Activated CD8-positive, alpha-beta T cell treated with anti-CD3 and anti-CD28 coated beads for 36 hours (primary cell): ENCODE results near the gene PRDM16. TPM values are rescaled to one million over a fixed set of nuclear protein-coding genes. Genes with fewer than 3 reads are reported as not detected.

Experiments
- ATAC-seq: fragments of 200-7000 bp; cut with Tn5 transposase; one replicate; pipeline ENCODE4 v1.10.0; 2021; ENCODE audit warnings: mild to moderate bottlenecking, moderate library complexity
- CTCF ChIA-PET: fragments of 350-600 bp; sonication (Branson Sonifier 250); formaldehyde crosslinking; loops from one replicate; lab custom pipeline; 2021; ENCODE audit warnings: antibody characterized with exemption; lab: Charles Lee
- POLR2A ChIA-PET: fragments of 350-600 bp; sonication (Branson Sonifier 250); formaldehyde crosslinking; loops from one replicate; lab custom pipeline; 2021; ENCODE audit warnings: antibody characterized with exemption; lab: Charles Lee
- DNase-seq: peaks from one replicate; pipeline ENCODE4 v3.0.0-alpha.2; 2020
- H3K27ac Mint-ChIP-seq: one replicate; pipeline ENCODE4 v1.8.0; 2021; ENCODE audit warnings: mild to moderate bottlenecking, mixed read lengths
- H3K27me3 Mint-ChIP-seq: one replicate; pipeline ENCODE4 v1.8.0; 2021; ENCODE audit warnings: mixed read lengths
- H3K36me3 Mint-ChIP-seq: one replicate; pipeline ENCODE4 v1.8.0; 2021; ENCODE audit warnings: low read depth, mixed read lengths
- H3K4me1 Mint-ChIP-seq: one replicate; pipeline ENCODE4 v1.8.0; 2021; ENCODE audit warnings: low read depth, mixed read lengths
- H3K4me3 Mint-ChIP-seq: one replicate; pipeline ENCODE4 v1.8.0; 2021; ENCODE audit warnings: mild to moderate bottlenecking, moderate library complexity, mixed read lengths
- H3K9me3 Mint-ChIP-seq: one replicate; pipeline ENCODE4 v1.8.0; 2021; ENCODE audit warnings: mixed read lengths
- intact Hi-C: fragments of 100-400 bp; cut with micrococcal nuclease; formaldehyde crosslinking; loops from one replicate; pipeline ENCODE4 v1.10.0; 2022
- total RNA-seq, 2 experiments: library from RNA; stranded (reverse); gene quantifications; one replicate each; pipeline ENCODE4 v1.2.3, GENCODE V29; 2021
- TF ChIP-seq, protein P1 (sequence below): fragments of 200-600 bp; IDR thresholded peaks from one replicate; pipeline ENCODE4 v1.8.0; 2022; ENCODE audit warnings: antibody characterized with exemption, mild to moderate bottlenecking

The PRDM16 gene
- total RNA-seq, 2 experiments from 2014 or later, result 0.29 to 0.49 TPM

DNA sequence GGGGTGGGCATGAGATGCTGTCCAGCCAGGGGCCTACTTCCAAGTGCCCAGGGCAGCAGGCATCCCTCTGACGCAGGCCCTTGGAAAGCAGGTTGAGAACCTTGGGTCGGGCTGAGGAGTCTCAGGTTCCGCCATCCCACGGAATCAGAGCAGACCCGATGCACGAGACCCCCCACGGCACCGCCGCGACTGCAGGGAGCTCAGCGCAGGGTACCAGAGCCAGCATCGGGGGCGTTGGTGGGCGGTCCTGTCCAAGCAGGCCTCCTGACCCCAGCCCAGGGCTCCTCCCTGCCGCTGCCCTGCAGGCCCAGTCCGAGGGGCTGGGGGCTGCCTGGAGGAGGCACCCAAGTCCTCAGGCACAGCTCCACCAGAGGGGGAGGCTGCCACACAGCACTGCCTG, 177.2 kb downstream of the PRDM16 start:
- Mint-ChIP-seq H3K27me3 (peaks cover 7% of the 10 kb centered on the region), H3K36me3 (no peaks in the 10 kb centered on the region)
- TF ChIP-seq, protein P1, sequence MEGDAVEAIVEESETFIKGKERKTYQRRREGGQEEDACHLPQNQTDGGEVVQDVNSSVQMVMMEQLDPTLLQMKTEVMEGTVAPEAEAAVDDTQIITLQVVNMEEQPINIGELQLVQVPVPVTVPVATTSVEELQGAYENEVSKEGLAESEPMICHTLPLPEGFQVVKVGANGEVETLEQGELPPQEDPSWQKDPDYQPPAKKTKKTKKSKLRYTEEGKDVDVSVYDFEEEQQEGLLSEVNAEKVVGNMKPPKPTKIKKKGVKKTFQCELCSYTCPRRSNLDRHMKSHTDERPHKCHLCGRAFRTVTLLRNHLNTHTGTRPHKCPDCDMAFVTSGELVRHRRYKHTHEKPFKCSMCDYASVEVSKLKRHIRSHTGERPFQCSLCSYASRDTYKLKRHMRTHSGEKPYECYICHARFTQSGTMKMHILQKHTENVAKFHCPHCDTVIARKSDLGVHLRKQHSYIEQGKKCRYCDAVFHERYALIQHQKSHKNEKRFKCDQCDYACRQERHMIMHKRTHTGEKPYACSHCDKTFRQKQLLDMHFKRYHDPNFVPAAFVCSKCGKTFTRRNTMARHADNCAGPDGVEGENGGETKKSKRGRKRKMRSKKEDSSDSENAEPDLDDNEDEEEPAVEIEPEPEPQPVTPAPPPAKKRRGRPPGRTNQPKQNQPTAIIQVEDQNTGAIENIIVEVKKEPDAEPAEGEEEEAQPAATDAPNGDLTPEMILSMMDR, result no peak

GRCh38 chr1:3247521-3248121, 178.6 kb downstream of the PRDM16 start:
- no peak overlapping the region for H3K27ac Mint-ChIP-seq
- peaks cover 7% of the 10 kb centered on the region for H3K27me3 Mint-ChIP-seq
- ATAC-seq, result no peak
- DNase-seq, result no peak
- TF ChIP-seq, protein P1, result no peak
- H3K9me3 Mint-ChIP-seq, result no peaks in the 10 kb centered on the region
- no peaks in the 10 kb centered on the region for H3K4me1 Mint-ChIP-seq
- no peaks in the 10 kb centered on the region for H3K36me3 Mint-ChIP-seq
- CTCF ChIA-PET, result no interaction called here
- intact Hi-C loops, result no loop called here
- POLR2A ChIA-PET, result no interaction called here
- no peak overlapping the region for H3K4me3 Mint-ChIP-seq

More for the DNA sequence above, 177.2 kb downstream of the PRDM16 start:
- ATAC-seq (no peak), DNase-seq (no peak)
- Mint-ChIP-seq H3K4me3 (no peak overlapping the region), H3K27ac (no peak overlapping the region), H3K9me3 (no peaks in the 10 kb centered on the region), H3K4me1 (no peaks in the 10 kb centered on the region)
- intact Hi-C loops, result no loop called here
- CTCF ChIA-PET, result no interaction called here
- POLR2A ChIA-PET, result no interaction called here

DNA sequence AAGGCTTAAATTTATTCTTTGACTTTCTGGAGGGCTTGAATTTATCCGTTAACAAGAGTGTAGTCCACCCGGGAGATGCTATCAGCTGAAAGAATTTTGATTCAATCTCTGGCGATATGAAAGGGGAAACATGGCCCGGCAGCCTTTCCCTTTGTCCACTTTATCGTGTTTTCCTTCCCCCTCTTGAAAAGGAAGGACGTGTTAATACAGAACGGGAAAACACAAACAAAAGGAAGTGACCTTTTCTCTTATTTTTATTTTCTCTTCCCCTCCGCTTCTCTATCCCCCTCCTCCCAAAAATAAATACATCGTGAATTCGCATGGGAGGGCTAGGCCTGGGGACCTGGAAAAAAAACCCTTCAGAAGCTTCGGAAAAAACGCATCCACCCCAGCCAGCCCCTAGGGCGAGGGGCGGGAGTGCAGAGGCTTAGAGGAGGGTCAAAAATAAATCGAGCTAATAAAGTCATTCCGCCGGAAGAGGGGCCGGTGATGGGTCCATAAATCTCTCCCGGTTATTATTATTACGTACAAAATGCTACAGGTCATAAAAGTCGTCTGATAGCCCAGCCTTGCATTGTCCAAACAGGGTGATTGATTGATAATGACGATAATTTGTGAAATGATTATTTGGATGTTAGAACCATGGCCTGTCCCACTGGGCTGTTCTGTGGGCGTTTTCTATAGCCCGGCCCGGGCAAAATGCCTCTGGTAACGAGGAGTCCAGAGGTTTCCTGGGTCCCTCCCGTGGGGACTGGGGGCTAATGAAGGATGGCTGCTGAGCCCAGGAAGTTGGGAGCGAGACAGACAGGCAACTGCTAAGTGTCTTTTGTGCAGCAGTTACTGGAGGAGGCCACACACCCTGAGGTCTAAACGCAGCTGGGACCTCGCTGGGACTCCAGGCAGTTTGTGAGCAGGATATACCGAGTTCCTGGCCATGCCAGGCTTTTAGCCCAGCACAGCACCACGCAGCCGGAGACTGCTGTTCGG, 179.4 kb downstream of the PRDM16 start:
- no peak for ATAC-seq
- H3K27ac Mint-ChIP-seq, result no peak overlapping the region

DNA sequence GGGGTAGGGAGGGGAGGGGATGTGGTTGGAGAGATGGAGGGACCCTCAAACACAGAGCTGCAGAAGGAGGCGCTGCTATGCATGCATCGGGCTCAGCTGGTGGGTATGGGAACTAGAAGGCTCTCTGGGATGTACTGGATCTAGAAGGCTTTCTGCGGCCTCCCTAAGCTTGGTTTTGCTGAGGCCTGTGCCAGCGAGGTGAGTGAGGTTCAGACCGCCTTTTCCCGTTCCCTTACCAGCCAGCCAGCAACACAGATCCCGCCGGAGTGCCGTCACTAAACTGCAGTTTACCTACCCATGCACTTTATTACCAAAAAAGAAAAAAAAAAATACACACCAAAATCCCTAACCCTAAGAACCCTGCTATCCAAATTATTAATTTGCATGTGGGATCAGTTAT, 180.2 kb downstream of the PRDM16 start:
- Mint-ChIP-seq H3K27me3 (peaks cover 7% of the 10 kb centered on the region), H3K36me3 (no peaks in the 10 kb centered on the region), H3K9me3 (no peaks in the 10 kb centered on the region), H3K4me1 (no peaks in the 10 kb centered on the region), H3K4me3 (no peak overlapping the region), H3K27ac (no peak overlapping the region)
- intact Hi-C loops, result no loop called here
- no peak for ATAC-seq
- no peak for DNase-seq
- TF ChIP-seq, protein P1, result no peak
- ChIA-PET CTCF (no interaction called here), POLR2A (no interaction called here)

More for the DNA sequence above, 179.4 kb downstream of the PRDM16 start:
- no peaks in the 10 kb centered on the region for H3K36me3 Mint-ChIP-seq
- no peaks in the 10 kb centered on the region for H3K9me3 Mint-ChIP-seq
- no peak overlapping the region for H3K4me3 Mint-ChIP-seq
- TF ChIP-seq, protein P1, result no peak
- ChIA-PET CTCF (no interaction called here), POLR2A (no interaction called here)
- H3K4me1 Mint-ChIP-seq, result no peaks in the 10 kb centered on the region
- no peak for DNase-seq
- peaks cover 7% of the 10 kb centered on the region for H3K27me3 Mint-ChIP-seq
- intact Hi-C loops, result no loop called here
